HG03039 (cell line): ENCODE measurements around the gene STARD13.

ENCODE experiments used
- ATAC-seq: cut with Tn5 transposase; IDR thresholded peaks from one replicate; pipeline ENCODE4 v1.9.1; 2021; ENCODE audit warnings: mild to moderate bottlenecking, moderate library complexity; ENCODE audit not compliant: unreplicated experiment

STARD13 gene

DNA sequence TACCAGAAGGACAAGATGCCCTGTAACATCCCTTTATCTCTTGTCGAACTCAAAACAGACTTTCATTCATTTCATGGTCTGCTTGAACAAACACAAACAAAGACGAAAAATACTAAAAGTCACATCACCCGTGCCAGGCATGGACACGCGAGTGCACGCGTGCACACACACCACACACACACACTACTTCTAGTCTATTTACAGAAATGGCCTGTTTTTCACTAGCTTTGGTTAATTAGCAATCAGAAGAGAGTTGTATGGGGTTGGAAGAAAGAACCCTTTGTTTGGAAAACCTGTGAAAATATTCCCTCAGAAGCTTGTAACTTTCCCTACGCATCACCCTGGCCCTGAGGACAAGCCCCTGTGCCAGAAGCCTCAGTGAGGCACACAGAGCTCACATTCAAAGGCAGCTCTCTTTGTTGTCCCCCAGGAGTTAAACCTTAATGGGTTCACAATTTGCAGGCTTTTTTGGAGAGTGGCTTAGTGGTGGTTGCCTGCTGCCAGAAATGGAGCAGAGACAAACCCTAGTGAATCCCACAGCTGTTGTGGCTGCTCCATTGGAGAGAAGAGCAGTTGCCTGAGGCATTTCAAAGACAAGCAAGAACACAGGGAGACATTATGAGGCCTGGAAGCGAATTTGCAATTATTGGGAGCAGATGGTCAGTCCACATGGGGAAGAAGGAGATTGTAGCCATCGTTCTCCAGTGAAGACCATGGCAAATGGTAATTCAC is 55.9 kb downstream of the STARD13 start:
- no peak for ATAC-seq

DNA sequence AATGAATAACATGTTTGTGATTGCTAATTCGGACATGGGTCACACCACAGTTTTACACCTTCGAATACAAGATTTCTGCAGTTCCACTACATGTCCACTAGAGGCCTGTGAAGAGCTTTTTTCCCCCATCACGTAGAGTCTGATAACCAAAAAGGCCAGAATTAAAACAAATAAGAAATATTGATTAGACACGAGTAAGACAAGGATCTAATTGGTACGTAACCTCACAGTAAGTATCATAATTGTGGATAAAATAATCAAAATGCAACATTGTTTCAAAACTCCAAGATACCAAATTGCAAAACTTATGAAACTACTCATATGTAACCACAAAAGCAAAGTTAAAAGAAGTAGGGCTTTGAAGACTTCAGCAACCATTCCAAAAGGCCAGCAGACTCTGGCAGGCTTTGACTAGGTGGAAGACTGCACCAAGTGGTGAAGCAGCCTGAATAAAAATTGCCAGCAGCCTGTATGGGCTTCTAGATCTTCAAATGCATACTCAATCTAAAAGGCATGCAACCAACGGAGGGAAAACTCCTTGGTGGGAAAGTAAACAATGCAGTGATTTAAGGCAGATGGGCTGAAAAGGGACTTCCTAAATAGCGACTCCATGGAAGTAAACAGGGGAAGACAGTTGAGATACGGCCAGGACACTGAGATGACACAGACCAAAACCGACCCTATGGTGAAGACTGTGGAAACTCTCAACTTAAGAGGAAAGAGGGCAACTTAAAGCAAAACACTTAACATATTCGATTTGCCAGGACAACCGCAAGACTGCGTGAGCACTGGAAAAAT is 56.7 kb downstream of the STARD13 start:
- ATAC-seq, result no peak

DNA sequence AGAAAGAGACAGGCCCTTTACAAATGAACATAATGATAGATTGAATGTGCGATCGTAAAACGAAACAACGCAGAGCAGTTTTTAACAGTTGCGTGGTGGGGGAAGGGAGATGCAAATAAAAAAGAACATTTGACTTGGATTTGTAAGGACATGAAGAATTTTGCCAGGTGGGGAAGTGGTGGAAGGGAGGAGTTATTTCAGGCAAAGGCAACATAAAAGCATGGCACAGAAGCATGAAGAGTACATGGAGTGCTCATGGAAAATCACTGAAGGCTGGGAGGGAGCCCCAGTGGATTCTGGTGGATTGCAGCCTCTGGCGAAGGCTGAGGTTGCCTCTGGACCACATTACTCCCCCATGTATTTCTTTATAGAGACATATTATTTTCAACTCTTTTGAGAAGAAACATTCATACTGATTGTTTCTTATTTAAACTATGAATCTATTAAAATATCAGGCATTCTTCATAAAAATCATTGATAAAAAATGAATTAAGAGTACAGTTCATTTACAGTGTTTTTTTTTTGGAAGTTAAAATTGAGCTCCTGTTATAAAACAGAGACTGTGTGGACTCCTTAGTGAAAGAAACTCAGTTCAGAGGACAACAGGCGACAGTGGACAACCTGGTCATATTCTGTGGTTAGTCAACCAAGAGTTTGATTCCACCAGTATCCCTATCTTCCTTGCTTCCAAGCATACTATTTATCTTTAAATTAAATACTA is 57.5 kb downstream of the STARD13 start:
- no peak for ATAC-seq

- ATAC-seq, result no peak
These were observed 60.9 kb downstream of the STARD13 start for GRCh38 chr13:33224686-33225085.

DNA sequence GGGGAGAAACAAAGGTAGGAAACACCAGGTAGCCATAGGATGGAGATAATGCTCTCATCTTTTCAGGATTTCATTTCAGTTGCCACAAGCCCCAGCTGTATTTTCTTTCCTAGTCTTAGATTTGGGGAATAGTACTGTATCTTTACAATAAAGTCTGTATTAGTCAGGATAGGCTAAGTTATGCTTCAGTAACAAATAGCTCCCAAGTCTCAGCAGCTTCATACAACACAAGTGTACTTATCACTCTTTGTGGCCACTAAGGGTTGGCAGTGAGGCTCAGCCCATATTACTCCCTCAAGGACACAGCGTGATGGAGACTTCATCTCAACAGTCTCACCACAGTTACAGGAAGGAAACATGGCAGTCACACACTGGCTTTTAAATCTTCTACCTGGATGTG is 61.4 kb downstream of the STARD13 start:
- ATAC-seq, result no peak

GRCh38 chr13:33219926-33220325 is 65.6 kb downstream of the STARD13 start:
- ATAC-seq, result no peak

- ATAC-seq, result no peak
These were observed 67.1 kb downstream of the STARD13 start for GRCh38 chr13:33218426-33218825.

GRCh38 chr13:33218020-33218419 is 67.5 kb downstream of the STARD13 start:
- no peak for ATAC-seq

DNA sequence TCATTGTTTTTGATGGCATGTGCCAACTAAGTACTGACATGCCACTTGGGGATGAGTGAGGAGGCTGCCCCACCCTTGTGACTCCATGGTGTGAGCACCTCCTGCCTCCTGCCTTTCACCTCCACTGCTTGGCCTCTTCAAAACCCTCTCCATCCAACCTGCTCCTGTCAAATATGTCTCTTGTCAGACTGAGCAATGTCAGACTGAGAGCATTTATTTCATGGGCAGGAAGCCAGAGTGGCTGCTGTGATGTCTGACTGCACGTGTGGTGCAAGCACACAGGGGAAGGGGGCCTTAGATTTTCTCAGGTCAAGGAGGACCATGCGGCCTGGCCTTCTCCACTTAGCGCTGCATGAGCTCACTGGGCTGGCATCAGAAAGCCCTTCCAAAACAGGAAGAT is 68.3 kb downstream of the STARD13 start:
- ATAC-seq, result no peak

DNA sequence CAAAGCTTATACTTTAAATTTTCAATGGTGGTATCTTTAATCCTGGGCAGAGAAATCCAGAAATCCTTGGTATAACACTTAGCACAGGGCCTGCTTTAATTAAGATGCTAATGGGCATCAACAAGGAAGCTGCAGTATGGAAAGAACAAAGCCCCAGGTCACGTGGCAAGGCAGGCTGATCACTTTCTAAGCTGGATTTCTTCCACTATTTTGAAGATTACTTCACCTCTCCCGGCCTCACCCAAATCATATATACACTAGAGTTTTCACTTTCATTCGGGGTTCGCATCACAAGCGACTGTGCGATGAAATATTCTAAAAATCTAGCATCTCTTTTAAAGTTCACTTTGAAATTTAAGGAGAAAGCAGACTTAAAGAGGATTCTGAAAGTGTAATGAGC is 71.8 kb downstream of the STARD13 start:
- ATAC-seq, result no peak

- ATAC-seq, result no peak
These were observed 72.4 kb downstream of the STARD13 start for GRCh38 chr13:33213024-33213768.

- no peak for ATAC-seq
These were observed 73.2 kb downstream of the STARD13 start for GRCh38 chr13:33212396-33212795.

GRCh38 chr13:33210090-33210489 is 75.5 kb downstream of the STARD13 start:
- ATAC-seq, result no peak

- ATAC-seq, result no peak
These were observed 77.0 kb downstream of the STARD13 start for GRCh38 chr13:33208290-33209220.

GRCh38 chr13:33207615-33207961 is 78.0 kb downstream of the STARD13 start:
- ATAC-seq, result no peak

DNA sequence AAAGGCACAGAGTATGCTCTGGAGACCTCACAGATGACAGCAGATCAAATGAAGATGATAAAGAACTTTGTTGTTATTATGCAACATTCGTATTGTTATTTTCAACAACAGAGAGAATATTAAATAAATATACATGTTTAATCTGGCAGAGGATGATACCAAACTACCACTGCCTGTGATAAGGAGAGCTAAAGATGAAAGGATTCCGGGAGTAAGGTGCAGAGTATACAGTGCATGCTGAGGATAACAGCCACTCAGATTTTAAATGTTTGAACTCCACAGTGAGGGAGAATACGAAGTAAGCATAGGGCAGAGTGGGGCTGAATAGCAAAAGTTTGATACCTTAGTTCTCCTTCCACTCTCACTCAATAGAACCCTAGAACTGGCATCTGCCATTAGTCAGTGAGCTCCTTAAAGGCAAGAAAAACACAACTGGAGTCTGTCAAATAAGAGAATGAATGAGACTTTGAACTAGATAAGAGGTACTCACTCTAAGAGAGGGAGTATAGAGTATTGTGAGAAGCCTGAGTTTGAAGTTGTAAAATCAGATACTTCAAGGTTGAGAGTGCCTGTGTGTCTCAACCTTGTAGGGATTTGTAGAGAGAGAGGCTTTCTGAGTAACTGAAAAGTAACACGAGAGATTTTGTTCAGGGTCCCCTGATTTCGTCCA is 78.5 kb downstream of the STARD13 start:
- ATAC-seq, result no peak

- ATAC-seq, result no peak
These were observed 79.1 kb downstream of the STARD13 start for GRCh38 chr13:33206425-33206824.

DNA sequence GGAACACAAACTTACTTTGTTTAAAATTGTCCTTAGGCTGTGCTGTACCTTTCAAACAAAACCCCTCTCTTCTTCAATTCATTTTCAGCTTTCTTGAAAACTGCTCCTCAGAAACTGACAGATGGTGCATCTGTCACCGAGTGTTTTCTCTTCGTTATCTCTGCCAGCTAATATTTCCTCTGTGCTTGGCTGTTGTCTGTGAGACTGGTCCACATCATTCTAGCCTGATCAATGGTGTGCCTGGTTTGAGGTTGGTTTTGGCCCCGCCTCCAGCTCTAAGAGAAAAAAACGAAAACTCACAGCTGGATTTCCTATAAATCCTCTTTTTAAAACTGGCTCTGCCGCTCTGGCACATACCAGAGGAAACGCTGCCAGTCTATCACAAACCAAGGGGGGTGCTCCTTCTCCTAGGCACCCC is 79.7 kb downstream of the STARD13 start:
- peak; percentile 44 for ATAC-seq

DNA sequence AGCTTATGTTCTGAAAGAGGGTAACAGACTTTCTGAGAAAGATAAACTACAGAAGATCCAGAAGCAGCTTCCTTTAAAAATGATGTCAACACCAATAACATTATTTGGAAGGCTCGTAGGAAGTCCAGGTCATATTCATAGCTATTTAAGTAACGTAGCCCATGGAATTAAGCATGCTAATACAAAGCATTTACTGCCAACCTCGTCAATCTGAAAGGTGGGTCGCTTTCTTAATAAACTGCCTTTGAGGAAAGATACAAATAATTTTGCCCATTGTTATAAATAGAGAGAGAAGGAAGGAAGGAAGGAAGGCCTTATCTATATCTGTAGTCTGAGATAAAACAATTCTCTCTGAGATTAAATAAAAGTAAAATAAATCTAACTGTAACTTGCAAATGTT is 80.3 kb downstream of the STARD13 start:
- ATAC-seq, result no peak
